Tibial nerve (tissue), 4 donors: ENCODE measurements around the gene CFAP251.

Source experiments
- EP300 ChIP-seq, 2 donors: sonication (generic); formaldehyde crosslinking; IDR thresholded peaks; one replicate each; pipeline ENCODE4 v1.6.1; 2017; ENCODE audit warnings: antibody characterized with exemption in 2 of 2, mild to moderate bottlenecking in 1 of 2
- TF ChIP-seq, protein P1 (sequence below), 5 experiments: fragments of 200-600 bp in 3 of 5; fragments of 450-650 bp in 2 of 5; sonication (generic) in 3 of 5; IDR thresholded peaks; one replicate each; pipeline ENCODE4 v1.5.1; 2016 to 2019; ENCODE audit warnings: antibody characterized with exemption in 5 of 5, mild to moderate bottlenecking in 3 of 5, moderate library complexity in 2 of 5

DNA sequence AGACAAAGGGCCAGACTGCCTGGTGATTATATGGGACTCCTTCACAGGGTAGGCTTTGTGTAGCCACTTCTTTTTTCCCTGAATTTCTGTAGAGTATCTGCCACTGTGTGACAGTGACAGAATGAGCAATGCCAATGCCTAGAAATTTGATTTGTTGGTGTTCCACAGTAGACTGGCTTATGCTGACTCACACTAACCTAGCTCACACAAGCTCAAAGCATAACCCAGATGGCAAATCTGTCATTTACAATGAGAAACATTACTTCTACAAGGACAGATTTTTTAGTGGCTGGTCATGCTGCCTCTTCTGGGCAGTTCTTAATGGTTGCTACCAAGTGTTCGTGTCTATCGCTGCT, 15.9 kb downstream of the CFAP251 start:
- TF ChIP-seq EP300 (IDR thresholded peaks at IDR 0.05) = no peak
- TF ChIP-seq, protein P1, sequence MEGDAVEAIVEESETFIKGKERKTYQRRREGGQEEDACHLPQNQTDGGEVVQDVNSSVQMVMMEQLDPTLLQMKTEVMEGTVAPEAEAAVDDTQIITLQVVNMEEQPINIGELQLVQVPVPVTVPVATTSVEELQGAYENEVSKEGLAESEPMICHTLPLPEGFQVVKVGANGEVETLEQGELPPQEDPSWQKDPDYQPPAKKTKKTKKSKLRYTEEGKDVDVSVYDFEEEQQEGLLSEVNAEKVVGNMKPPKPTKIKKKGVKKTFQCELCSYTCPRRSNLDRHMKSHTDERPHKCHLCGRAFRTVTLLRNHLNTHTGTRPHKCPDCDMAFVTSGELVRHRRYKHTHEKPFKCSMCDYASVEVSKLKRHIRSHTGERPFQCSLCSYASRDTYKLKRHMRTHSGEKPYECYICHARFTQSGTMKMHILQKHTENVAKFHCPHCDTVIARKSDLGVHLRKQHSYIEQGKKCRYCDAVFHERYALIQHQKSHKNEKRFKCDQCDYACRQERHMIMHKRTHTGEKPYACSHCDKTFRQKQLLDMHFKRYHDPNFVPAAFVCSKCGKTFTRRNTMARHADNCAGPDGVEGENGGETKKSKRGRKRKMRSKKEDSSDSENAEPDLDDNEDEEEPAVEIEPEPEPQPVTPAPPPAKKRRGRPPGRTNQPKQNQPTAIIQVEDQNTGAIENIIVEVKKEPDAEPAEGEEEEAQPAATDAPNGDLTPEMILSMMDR (IDR thresholded peaks at IDR 0.05) = no peak
